Measurements from ENCODE around the gene FOXO1. TPM values are rescaled to one million over a fixed set of nuclear protein-coding genes. Genes with fewer than 3 reads are reported as not detected.

Gene FOXO1
- total RNA-seq, 1 donor from 2014 or later, result 31.7 TPM

DNA sequence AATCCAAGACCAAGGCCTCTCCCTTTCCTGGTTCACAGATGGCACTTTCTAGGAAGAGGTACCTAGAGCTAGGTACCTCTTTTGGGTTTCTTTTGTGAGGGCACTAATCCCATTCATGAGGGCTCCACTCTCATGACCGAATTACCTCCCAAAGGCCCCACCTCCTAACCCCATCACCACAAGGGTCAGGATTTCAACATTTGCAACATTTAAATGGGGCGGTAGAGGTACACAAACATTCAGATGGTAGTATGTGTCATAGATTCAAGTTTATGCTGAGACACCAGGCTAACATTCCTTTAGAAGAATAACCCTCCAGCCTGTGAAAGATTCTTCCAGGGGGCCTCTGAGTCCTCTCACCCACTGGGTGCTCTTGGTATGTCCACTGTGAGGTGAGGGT, 116.3 kb downstream of the FOXO1 start:
- Mint-ChIP-seq H3K36me3 (peaks cover 2% of the 10 kb centered on the region), H3K9me3 (no peaks in the 10 kb centered on the region), H3K4me1 (peaks cover 12% of the 10 kb centered on the region), H3K27me3 (ENCODE audit: low read depth) (no peaks in the 10 kb centered on the region), H3K27ac (no peak overlapping the region), H3K4me3 (no peak overlapping the region)
- DNase-seq (ENCODE audit: low spot score in 2 of 2, unreplicated experiment in 2 of 2), result no peak
- no peak for TF ChIP-seq CTCF (IDR thresholded peaks at IDR 0.05; ENCODE audit: unreplicated experiment)

GRCh38 chr13:40549500-40550094, 116.8 kb downstream of the FOXO1 start:
- no peak for DNase-seq (ENCODE audit: low spot score in 2 of 2, unreplicated experiment in 2 of 2)
- no peak overlapping the region for H3K27ac Mint-ChIP-seq
- peaks cover 2% of the 10 kb centered on the region for H3K36me3 Mint-ChIP-seq
- TF ChIP-seq CTCF (IDR thresholded peaks at IDR 0.05; ENCODE audit: unreplicated experiment), result no peak
- H3K4me3 Mint-ChIP-seq, result no peak overlapping the region
- no peaks in the 10 kb centered on the region for H3K9me3 Mint-ChIP-seq
- H3K27me3 Mint-ChIP-seq (ENCODE audit: low read depth), result no peaks in the 10 kb centered on the region
- peaks cover 10% of the 10 kb centered on the region for H3K4me1 Mint-ChIP-seq

- no peak overlapping the region for H3K4me3 Mint-ChIP-seq
- no peak for DNase-seq (ENCODE audit: low spot score in 2 of 2, unreplicated experiment in 2 of 2)
- no peaks in the 10 kb centered on the region for H3K36me3 Mint-ChIP-seq
- no peaks in the 10 kb centered on the region for H3K27me3 Mint-ChIP-seq (ENCODE audit: low read depth)
- H3K9me3 Mint-ChIP-seq, result no peaks in the 10 kb centered on the region
- no peak for TF ChIP-seq CTCF (IDR thresholded peaks at IDR 0.05; ENCODE audit: unreplicated experiment)
- H3K27ac Mint-ChIP-seq, result no peak overlapping the region
- H3K4me1 Mint-ChIP-seq, result peaks cover 7% of the 10 kb centered on the region
These were observed 118.7 kb downstream of the FOXO1 start for GRCh38 chr13:40547591-40548315.

DNA sequence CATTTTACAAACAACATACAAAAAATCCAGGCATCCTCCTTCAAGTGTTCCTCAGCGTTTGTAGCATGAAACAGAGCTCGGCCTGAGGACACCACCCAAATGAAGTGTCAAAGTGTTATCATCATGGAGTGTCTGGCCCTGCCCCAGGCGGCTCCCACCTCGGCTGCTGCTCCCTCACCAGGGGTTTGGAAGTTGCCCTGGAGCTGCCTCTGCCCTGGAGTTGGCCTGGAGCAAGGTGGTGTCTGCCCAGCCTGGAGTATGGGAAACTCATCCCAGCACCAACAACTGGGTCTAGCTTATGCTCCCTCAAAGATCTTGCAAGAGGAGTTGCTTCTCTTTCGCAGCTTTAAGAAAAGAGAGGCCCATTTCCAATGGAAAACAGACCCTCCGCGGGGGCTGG, 120.4 kb downstream of the FOXO1 start:
- no peak overlapping the region for H3K27ac Mint-ChIP-seq
- no peak for DNase-seq (ENCODE audit: low spot score in 2 of 2, unreplicated experiment in 2 of 2)
- H3K4me3 Mint-ChIP-seq, result no peak overlapping the region
- H3K36me3 Mint-ChIP-seq, result no peaks in the 10 kb centered on the region
- H3K27me3 Mint-ChIP-seq (ENCODE audit: low read depth), result no peaks in the 10 kb centered on the region
- TF ChIP-seq CTCF (IDR thresholded peaks at IDR 0.05; ENCODE audit: unreplicated experiment), result no peak
- H3K9me3 Mint-ChIP-seq, result no peaks in the 10 kb centered on the region
- H3K4me1 Mint-ChIP-seq, result peaks cover 7% of the 10 kb centered on the region

- Mint-ChIP-seq H3K4me3 (no peak overlapping the region), H3K27me3 (ENCODE audit: low read depth) (no peaks in the 10 kb centered on the region), H3K36me3 (no peaks in the 10 kb centered on the region), H3K4me1 (peaks cover 23% of the 10 kb centered on the region), H3K9me3 (no peaks in the 10 kb centered on the region), H3K27ac (peak overlapping the region; percentile 50)
- no peak for DNase-seq (ENCODE audit: low spot score in 2 of 2, unreplicated experiment in 2 of 2)
- TF ChIP-seq CTCF (IDR thresholded peaks at IDR 0.05; ENCODE audit: unreplicated experiment), result no peak
These were observed 126.0 kb downstream of the FOXO1 start for GRCh38 chr13:40540328-40541044.
